IMR-90 (cell line): ENCODE data around the gene MTFR1L. TPM values are rescaled to one million over a fixed set of nuclear protein-coding genes. Genes with fewer than 3 reads are reported as not detected.

Experiments
- ATAC-seq: fragments of 200-7000 bp; cut with Tn5 transposase; 2 replicates; pipeline ENCODE4 v1.9.1; 2020; ENCODE audit warnings: low read depth, mild to moderate bottlenecking, moderate library complexity
- BruUV-seq: library from RNA; stranded (reverse); fragments of 400-500 nt; replicated peaks from 2 replicates; lab custom pipeline; 2021; lab: Mats Ljungman, UMichigan
- CTCF ChIA-PET: fragments of 300-600 bp; formaldehyde crosslinking; extraction: SDS; loops from one replicate; lab custom pipeline; 2021; ENCODE audit warnings: antibody characterized with exemption; lab: Yijun Ruan, JAX
- POLR2A ChIA-PET: fragments of 300-600 bp; sonication (Branson Sonifier 250); formaldehyde crosslinking; loops from one replicate; lab custom pipeline; 2022; ENCODE audit warnings: antibody characterized with exemption; ENCODE audit not compliant: unreplicated experiment; lab: Charles Lee
- DNase-seq: peaks from one replicate; pipeline ENCODE4 v3.0.0; 2013
- H2AFZ ChIP-seq: replicated peaks from 2 replicates; pipeline ENCODE3; 2013; ENCODE audit warnings: low read length, mild to moderate bottlenecking; ENCODE audit not compliant: poor library complexity
- H2AK5ac ChIP-seq: 2 replicates; pipeline ENCODE4 v1.6.1; 2013; ENCODE audit warnings: low read depth, low read length, inconsistent platforms
- H2AK9ac ChIP-seq: replicated peaks from 2 replicates; pipeline ENCODE3; 2013; ENCODE audit warnings: mild to moderate bottlenecking, low read depth, low read length, moderate library complexity; ENCODE audit not compliant: poor library complexity
- H2BK120ac ChIP-seq: 2 replicates; pipeline ENCODE4 v1.6.1; 2013; ENCODE audit warnings: low read depth, low read length, inconsistent platforms
- H2BK15ac ChIP-seq: 3 replicates; pipeline ENCODE4 v1.6.1; 2013; ENCODE audit warnings: low read depth, low read length, inconsistent platforms
- H2BK20ac ChIP-seq: 2 replicates; pipeline ENCODE4 v1.6.1; 2013; ENCODE audit warnings: low read depth, mild to moderate bottlenecking, inconsistent platforms, low read length, moderate library complexity
- H2BK5ac ChIP-seq: 2 replicates; pipeline ENCODE4 v1.6.1; 2013; ENCODE audit warnings: mild to moderate bottlenecking, low read depth, low read length, inconsistent platforms; ENCODE audit not compliant: poor library complexity, severe bottlenecking
- H3K14ac ChIP-seq: replicated peaks from 2 replicates; pipeline ENCODE4 v1.6.1; 2013; ENCODE audit warnings: low read depth, low read length, inconsistent platforms
- H3K18ac ChIP-seq: 2 replicates; pipeline ENCODE4 v1.6.1; 2013; ENCODE audit warnings: low read depth, low read length, control low read depth
- H3K23ac ChIP-seq: 2 replicates; pipeline ENCODE4 v1.6.1; 2013; ENCODE audit warnings: low read depth, low read length, inconsistent platforms
- H3K27ac ChIP-seq: 2 replicates; pipeline ENCODE4 v1.5.1; 2013; ENCODE audit warnings: mild to moderate bottlenecking, control low read depth, low read length; ENCODE audit not compliant: insufficient read depth
- H3K27me3 ChIP-seq: 2 replicates; pipeline ENCODE4 v1.6.1; 2013; ENCODE audit warnings: low read length; ENCODE audit not compliant: control insufficient read depth, insufficient read depth
- H3K36me3 ChIP-seq: 2 replicates; pipeline ENCODE4 v1.6.1; 2013; ENCODE audit warnings: low read length, mixed read lengths; ENCODE audit not compliant: control insufficient read depth, insufficient read depth
- H3K4ac ChIP-seq: 2 replicates; pipeline ENCODE4 v1.6.1; 2013; ENCODE audit warnings: low read depth, low read length, inconsistent platforms
- H3K4me1 ChIP-seq: 2 replicates; pipeline ENCODE4 v1.6.1; 2013; ENCODE audit warnings: low read length, mixed read lengths; ENCODE audit not compliant: control insufficient read depth, insufficient read depth
- H3K4me2 ChIP-seq: 2 replicates; pipeline ENCODE4 v1.6.1; 2013; ENCODE audit warnings: low read depth, mild to moderate bottlenecking, control low read depth, low read length, moderate library complexity
- H3K4me3 ChIP-seq: 2 replicates; pipeline ENCODE4 v1.5.1; 2013; ENCODE audit warnings: low read depth, mild to moderate bottlenecking, control low read depth, low read length, moderate library complexity; ENCODE audit not compliant: insufficient read depth
- H3K56ac ChIP-seq: 2 replicates; pipeline ENCODE4 v1.6.1; 2013; ENCODE audit warnings: low read length, inconsistent platforms; ENCODE audit not compliant: insufficient read depth; ENCODE audit errors: extremely low read depth
- H3K79me1 ChIP-seq, 2 experiments: 2 replicates each; pipeline ENCODE4 v1.6.1; 2013; ENCODE audit warnings: low read length in 2 of 2, inconsistent platforms in 1 of 2, low read depth in 1 of 2
- H3K9ac ChIP-seq: 2 replicates; pipeline ENCODE4 v1.6.1; 2013; ENCODE audit warnings: low read depth, low read length, control low read depth
- H3K9me1 ChIP-seq: 2 replicates; pipeline ENCODE4 v1.6.1; 2013; ENCODE audit warnings: low read length, inconsistent platforms; ENCODE audit not compliant: insufficient read depth
- H3K9me3 ChIP-seq: 2 replicates; pipeline ENCODE4 v1.6.1; 2013; ENCODE audit warnings: low read length; ENCODE audit not compliant: control insufficient read depth, insufficient read depth
- H4K20me1 ChIP-seq: 2 replicates; pipeline ENCODE4 v1.6.1; 2013; ENCODE audit warnings: low read length, inconsistent platforms; ENCODE audit not compliant: insufficient read depth
- H4K5ac ChIP-seq: 2 replicates; pipeline ENCODE4 v1.6.1; 2013; ENCODE audit warnings: mild to moderate bottlenecking, low read depth, low read length, control low read depth
- H4K8ac ChIP-seq, 2 experiments: 2 replicates each; pipeline ENCODE4 v1.6.1; 2013; ENCODE audit warnings: low read depth in 2 of 2, low read length in 2 of 2, control low read depth in 1 of 2, inconsistent platforms in 1 of 2
- H4K91ac ChIP-seq: 2 replicates; pipeline ENCODE4 v1.6.1; 2013; ENCODE audit warnings: low read depth, low read length, inconsistent platforms; ENCODE audit not compliant: insufficient read depth
- CEBPB ChIP-seq: IDR thresholded peaks from 2 replicates; pipeline ENCODE4 v1.6.1; 2012; ENCODE audit warnings: low read depth, low read length, improper control_type of control experiment
- CHD1 ChIP-seq: IDR thresholded peaks from 2 replicates; pipeline ENCODE4 v1.6.1; 2012; ENCODE audit warnings: low read depth, low read length, improper control_type of control experiment
- FOS ChIP-seq: fragments of 150-350 bp; IDR thresholded peaks from 2 replicates; pipeline ENCODE4 v1.6.1; 2016; ENCODE audit warnings: low read depth, low read length
- RCOR1 ChIP-seq: IDR thresholded peaks from 2 replicates; pipeline ENCODE4 v1.6.1; 2012; ENCODE audit warnings: mild to moderate bottlenecking, low read length, improper control_type of control experiment; ENCODE audit not compliant: insufficient replicate concordance
- RFX5 ChIP-seq: IDR thresholded peaks from 2 replicates; pipeline ENCODE4 v1.8.0; 2012; ENCODE audit warnings: low read depth, mild to moderate bottlenecking, low read length, moderate library complexity
- SMC3 ChIP-seq: fragments of 150-350 bp; IDR thresholded peaks from 2 replicates; pipeline ENCODE4 v1.6.1; 2016; ENCODE audit warnings: low read depth, mild to moderate bottlenecking, antibody characterized with exemption, low read length, moderate library complexity
- WGBS, 2 experiments: methylation state at CpG; one replicate each; pipeline versions ENCODE4 v1.1.5 to v1.1.7; 2013; ENCODE audit warnings: missing lambda C conversion rate in 2 of 2; ENCODE audit not compliant: insufficient read length in 1 of 2; ENCODE audit errors: extremely low coverage in 2 of 2; 5-methylcytosine and 5-hydroxymethylcytosine counted together
- dilution Hi-C: fragments of 300-500 bp; cut with HindIII; formaldehyde crosslinking; loops from one replicate; pipeline ENCODE4 v1.14.3; 2018; ENCODE audit warnings: low sequenced_read_pairs; ENCODE audit not compliant: unreplicated experiment
- in situ Hi-C: fragments of 300-500 bp; cut with MboI; formaldehyde crosslinking; loops from 3 replicates; pipeline ENCODE4 v1.14.3; 2019; ENCODE audit warnings: low sequenced_read_pairs, inconsistent platforms, mixed read lengths
- intact Hi-C: fragments of 100-400 bp; cut with micrococcal nuclease; formaldehyde crosslinking; loops from 2 replicates; pipeline ENCODE4 v1.10.0; 2022
- polyA plus RNA-seq, 3 experiments: library from polyadenylated mRNA; depleted of rRNA; stranded (reverse); fragments of >200 nt; gene quantifications; 2 replicates each; pipeline ENCODE4 v1.2.3, GENCODE V29; 2012; ENCODE audit warnings: low replicate concordance in 1 of 3
- total RNA-seq: library from RNA; depleted of rRNA; stranded (reverse); fragments of >200 nt; gene quantifications from 2 replicates; pipeline ENCODE4 v1.2.3, GENCODE V29; 2012
- TF ChIP-seq, protein P1 (sequence below): fragments of 150-350 bp; IDR thresholded peaks from 2 replicates; pipeline ENCODE4 v1.6.1; 2017; ENCODE audit warnings: mild to moderate bottlenecking, antibody characterized with exemption, low read length, low read depth

Gene MTFR1L
- total and polyA plus RNA-seq, 2 of the 4 experiments (the other 2 are of a cell fraction): 69.1 to 69.7 TPM

DNA sequence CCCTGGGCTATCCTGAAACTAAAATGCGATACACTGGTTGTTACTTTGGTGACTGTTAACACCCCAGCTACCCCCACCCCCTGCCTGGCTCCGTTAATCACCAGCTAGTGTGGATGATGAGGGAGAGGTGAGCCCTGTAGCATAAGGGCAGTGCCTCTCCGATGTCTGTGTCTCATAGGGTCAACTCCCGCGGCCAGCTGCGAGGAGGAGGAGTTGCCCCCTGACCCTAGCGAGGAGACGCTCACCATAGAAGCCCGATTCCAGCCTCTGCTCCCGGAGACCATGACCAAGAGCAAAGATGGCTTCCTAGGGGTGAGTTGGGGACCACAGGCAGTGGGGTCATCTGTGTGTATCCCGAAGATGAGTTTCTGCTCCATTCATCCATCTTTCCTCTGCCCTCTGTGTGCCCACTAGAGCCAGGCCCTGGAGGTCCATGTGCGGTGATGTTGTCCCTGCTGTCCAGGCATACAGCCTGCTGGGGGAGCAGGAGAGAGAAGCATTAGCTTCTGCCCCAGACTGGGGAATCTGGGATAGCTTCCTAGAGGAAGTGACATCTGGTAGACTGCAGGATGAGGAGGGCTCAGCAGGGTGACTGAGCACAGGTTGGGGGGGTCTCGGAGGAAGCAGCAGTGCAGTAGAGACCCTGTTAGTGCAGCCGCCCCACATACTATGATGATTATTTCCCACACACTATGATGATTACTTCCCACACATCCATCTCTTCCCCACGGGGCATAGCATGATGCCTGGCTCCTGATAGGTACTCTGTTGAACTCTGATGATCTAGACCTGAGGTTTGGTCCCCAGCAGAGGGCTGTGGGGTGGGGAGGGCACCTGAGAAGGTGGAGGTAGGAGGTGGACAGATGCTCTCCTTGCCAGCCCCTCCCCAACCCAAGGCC lies 14.5 kb upstream of the MTFR1L start:
- Histone ChIP-seq H3K79me1 (peaks cover 28 to 43% of the 10 kb centered on the region in 2 experiments), H4K91ac (no peak overlapping the region), H2AK9ac (peak overlapping the region; percentile 15), H3K9me1 (peaks cover 9% of the 10 kb centered on the region), H2BK15ac (no peak overlapping the region), H2AFZ (no peak overlapping the region), H3K27me3 (no peaks in the 10 kb centered on the region), H3K9ac (no peak overlapping the region), H2BK120ac (no peak overlapping the region), H3K27ac (no peak overlapping the region), H3K18ac (no peak overlapping the region), H4K8ac (no peak overlapping the region), H3K4ac (no peak overlapping the region), H3K9me3 (no peaks in the 10 kb centered on the region), H3K14ac (no peak overlapping the region), H3K23ac (no peak overlapping the region), H4K5ac (no peak overlapping the region), H2BK5ac (no peak overlapping the region), H4K20me1 (peaks cover 14% of the 10 kb centered on the region), H2AK5ac (no peak overlapping the region), H3K4me3 (no peak overlapping the region), H3K4me2 (no peak overlapping the region), H3K36me3 (peaks cover 36% of the 10 kb centered on the region; the same call in 1 of the 2 replicates), H2BK20ac (no peak overlapping the region), H3K4me1 (peaks cover 12% of the 10 kb centered on the region), H3K56ac (no peak overlapping the region)
- in situ Hi-C loops (loop anchor here (25.0 kb wide), 2 partner anchors 393 to 568 kb away; partner anchors contain the start of genes RHCE, RSRP1 and SYF2), intact Hi-C loops (no loop called here), dilution Hi-C loops (no loop called here)
- WGBS, 2 experiments: 72% methylated on average over 4 of the region's 15 CpGs; no CpG with 5 or more reads in 1 of the 2 experiments
- DNase-seq (no peak), ATAC-seq (no peak)
- no TSS peak for BruUV-seq
- CTCF ChIA-PET: interaction anchor here (0.6 kb wide), 1 partner anchor 79 kb away, joined by 3 read pairs; no protein-coding TSS in a partner anchor
- POLR2A ChIA-PET: no interaction called here
- TF ChIP-seq, protein P1, sequence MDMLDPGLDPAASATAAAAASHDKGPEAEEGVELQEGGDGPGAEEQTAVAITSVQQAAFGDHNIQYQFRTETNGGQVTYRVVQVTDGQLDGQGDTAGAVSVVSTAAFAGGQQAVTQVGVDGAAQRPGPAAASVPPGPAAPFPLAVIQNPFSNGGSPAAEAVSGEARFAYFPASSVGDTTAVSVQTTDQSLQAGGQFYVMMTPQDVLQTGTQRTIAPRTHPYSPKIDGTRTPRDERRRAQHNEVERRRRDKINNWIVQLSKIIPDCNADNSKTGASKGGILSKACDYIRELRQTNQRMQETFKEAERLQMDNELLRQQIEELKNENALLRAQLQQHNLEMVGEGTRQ: no peak
- TF ChIP-seq RCOR1 (no peak), CEBPB (no peak), FOS (no peak), SMC3 (no peak), CHD1 (no peak), RFX5 (no peak)
